ENCODE data around the gene TSSK6. TPM values are rescaled to one million over a fixed set of nuclear protein-coding genes. Genes with fewer than 3 reads are reported as not detected.
A peak's percentile ranks its signal among the peaks of the same experiment; 100 is the strongest.
"Not testable (repeated sequence)": the region's sequence is repeated elsewhere in the genome, so short reads cannot be mapped to it uniquely, and the experiment has no call there.

Gene TSSK6
- total RNA-seq, 1 experiment from 2014 or later: 1.4 TPM

DNA sequence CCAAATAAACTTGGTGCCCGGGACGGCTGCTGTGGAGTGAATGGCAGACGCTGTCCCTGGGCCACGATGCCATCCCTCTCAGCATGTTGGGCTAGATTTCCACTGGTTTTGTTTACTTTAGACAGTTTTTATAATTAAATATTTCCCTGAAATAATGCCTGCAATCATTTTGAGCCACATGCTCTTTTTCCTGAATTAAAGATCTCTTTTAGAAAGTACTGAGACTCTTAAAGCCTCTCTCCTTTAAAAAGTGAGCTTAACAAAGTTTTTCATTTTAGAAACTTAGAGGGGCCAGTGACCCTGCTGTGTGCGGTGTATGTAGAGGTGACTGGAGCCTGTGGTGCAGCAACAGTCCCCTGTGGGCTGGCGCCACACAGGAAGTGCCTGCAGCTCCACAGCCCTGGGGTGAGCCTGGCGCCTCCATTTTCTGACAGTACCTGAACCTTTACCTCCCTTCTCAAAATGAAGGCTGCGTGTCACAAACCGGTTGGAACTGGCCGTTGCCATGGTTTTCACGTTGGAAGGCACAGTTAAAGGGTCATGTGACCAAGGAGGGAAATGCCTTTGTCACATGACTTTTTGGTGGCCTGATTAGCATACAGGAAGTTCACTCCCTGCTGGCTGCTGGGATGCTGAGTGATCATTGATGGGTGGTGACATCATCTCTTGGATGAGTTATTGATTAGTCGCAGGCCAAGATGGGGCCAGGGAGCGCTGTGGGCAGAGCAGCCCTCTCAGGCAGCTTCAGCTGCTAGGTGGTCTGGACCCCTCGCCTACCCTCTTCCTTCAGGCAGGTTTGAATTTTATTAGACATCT is 26.3 kb downstream of the TSSK6 start:
- peak; percentile 96 for DNase-seq (ENCODE audit: low read depth)

DNA sequence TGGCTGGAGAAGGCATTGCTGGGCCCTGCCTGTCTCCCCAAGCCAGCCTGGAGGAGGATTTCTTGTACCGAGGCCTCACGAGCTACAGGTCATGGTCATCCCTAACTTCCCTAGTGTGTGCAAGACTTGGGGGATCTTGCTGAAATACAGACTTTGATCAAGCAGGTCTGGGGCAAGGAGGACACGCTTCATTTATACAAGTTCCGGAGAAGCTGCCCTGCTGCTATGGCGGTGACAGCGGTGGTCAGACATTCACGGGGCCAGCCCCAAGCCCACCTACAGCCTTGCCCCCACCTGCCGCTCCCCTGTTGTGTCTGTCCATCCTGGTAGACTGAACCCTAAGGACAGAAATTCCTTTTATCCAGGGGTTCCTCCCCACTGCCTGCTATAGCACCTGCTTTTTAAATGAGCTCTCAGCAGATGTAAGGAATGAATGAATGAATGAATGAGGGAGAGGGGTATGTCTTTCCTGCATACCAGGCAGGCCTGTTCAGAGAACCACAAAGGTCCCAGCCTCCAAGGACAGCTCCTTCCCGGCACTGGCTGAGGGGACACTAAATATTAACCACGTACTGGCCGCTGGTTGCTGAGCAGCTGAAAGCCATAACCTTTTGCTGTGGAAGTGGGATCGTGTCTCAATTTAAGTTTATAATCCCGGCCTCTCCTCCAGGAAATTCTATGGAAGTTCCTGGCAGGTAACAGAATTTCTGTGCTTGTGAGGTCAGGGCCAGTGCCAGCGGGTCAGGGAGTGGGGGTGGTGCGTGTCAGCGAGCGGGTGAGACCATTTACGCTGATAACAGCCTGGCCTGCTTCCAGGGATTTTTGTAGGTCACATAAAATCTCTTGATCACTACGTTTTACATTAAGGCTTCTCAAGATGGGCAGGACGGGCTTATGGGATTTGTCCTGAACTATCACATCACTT is 27.1 kb downstream of the TSSK6 start:
- DNase-seq (ENCODE audit: low read depth): no peak

DNA sequence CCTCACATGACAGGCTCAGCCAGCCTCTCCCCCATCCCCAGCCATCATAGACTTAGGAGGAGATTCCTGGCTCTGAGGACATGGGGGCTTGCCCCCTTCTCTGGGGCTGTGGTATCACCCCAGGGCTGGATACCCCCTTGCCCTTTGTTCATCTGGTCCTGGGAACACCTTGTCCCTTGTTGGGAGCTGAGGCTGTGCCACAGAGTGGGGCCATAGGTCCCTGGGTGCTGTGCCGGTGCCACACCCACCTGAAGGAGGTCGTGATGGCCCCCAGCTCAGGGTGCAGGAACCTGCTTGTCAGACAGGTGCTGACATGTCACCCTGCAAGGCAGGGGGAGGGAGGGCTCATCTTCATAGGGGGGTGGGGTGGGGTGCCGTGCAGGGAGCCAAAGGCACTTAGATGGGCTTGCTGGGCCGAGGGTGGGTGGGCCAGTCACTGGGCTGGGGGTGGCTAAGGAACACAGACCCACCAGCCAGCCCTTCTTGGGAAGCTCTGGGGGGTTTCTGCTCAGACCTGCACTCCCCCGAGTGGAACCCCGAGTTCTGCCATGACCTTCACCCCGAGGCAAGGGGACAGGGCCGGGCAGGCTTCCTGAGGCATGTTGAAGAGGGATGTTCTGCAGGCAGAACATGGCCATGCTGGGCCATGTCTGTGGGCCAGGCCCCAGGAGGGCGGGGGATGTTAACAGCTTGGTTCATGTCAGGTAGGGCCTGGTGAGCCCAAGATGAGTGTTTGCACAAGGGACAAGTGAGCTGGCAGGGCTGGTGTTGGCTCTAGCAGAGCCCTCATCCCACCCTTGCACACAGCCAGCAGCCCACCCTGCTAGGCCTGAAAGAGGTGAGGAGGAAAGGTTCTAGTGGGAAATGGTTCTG is 28.0 kb downstream of the TSSK6 start:
- no peak for DNase-seq (ENCODE audit: low read depth)

- DNase-seq (ENCODE audit: low read depth): no peak
These were observed 28.8 kb downstream of the TSSK6 start for GRCh38 chr19:19486343-19487076.

GRCh38 chr19:19485998-19486290 is 29.4 kb downstream of the TSSK6 start:
- DNase-seq (ENCODE audit: low read depth): no peak

DNA sequence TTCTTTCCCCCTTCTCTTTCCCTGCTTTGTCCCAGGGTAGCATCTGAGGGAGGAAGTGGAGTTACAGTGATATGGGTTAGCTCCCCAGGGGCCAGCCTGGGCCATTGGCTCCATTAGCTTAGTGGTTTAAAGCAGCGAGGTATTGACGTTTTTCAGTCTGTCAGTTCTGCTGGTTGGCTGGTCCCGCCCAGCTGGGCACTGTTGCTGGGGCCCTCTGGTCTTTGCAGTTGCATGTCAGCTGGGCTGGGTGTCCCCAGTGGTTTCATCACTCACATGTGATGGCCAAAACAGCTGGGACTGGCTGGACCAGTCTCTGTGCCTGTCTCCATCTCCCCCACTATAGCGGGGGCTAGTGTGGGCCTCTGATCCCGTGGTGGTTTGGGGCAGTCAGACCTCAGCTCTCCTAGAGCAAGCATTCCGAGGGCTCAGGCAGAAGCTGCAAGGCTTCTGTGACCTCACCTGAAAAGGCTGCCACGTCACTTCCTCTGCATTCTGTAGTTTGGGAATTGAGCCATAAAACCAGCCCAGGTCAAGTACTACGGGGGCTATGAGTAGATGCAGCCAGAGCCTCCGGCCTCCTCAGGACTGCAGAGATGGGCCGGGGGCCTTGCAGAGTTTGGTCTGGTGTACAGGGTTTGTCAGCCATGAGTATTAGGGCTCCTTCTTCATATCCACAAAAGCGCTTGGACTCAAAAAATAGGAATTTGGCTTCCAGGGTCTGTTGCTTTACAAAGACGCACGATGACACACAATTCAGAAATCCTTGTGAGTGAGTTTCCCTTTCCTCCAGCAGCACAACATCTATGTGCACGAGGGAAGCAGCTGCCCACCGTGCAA is 30.0 kb downstream of the TSSK6 start:
- DNase-seq (ENCODE audit: low read depth): no peak

DNA sequence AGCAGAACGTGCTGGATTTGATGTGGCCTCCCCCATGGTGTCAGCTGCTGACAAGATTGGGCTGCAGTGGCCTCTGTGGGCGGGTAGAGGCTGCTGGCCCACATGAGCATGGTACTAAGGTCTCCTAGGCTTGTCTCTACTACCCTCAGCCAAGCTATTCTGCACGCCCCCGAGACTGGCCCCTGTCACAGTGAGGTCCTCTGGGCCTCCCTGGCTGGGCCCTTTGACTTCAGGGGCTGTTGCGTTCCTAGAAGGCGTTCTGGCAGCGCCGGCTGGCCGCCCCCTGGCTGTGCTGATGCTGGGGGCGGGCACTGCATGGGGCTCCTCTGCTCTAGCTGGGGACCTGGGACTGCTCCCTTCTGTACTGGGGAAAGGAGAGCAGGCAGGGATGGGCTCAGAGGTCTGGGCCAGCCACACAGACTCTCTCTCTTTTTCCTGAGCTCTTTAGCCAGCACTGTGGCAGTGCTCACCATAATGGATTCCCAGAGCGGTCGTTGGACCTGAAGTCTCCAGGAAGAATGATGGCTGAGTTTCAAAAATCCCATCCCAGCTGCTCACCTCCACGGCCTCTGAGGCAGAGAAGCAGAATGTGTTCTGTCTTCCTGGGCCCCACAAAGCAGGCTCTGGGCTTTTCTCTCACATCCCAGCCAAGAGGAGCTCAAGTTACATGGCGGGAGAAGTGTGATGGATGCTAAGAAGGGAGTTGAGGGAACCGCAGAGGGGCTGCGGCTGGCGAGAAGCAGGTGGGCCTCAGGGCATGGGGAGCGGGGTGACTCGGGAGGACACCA is 32.3 kb downstream of the TSSK6 start:
- no peak for DNase-seq (ENCODE audit: low read depth)

- DNase-seq (ENCODE audit: low read depth): no peak
These were observed 34.7 kb downstream of the TSSK6 start for GRCh38 chr19:19480688-19481087.

- DNase-seq (ENCODE audit: low read depth): no peak
These were observed 37.5 kb downstream of the TSSK6 start for GRCh38 chr19:19477705-19478383.

DNA sequence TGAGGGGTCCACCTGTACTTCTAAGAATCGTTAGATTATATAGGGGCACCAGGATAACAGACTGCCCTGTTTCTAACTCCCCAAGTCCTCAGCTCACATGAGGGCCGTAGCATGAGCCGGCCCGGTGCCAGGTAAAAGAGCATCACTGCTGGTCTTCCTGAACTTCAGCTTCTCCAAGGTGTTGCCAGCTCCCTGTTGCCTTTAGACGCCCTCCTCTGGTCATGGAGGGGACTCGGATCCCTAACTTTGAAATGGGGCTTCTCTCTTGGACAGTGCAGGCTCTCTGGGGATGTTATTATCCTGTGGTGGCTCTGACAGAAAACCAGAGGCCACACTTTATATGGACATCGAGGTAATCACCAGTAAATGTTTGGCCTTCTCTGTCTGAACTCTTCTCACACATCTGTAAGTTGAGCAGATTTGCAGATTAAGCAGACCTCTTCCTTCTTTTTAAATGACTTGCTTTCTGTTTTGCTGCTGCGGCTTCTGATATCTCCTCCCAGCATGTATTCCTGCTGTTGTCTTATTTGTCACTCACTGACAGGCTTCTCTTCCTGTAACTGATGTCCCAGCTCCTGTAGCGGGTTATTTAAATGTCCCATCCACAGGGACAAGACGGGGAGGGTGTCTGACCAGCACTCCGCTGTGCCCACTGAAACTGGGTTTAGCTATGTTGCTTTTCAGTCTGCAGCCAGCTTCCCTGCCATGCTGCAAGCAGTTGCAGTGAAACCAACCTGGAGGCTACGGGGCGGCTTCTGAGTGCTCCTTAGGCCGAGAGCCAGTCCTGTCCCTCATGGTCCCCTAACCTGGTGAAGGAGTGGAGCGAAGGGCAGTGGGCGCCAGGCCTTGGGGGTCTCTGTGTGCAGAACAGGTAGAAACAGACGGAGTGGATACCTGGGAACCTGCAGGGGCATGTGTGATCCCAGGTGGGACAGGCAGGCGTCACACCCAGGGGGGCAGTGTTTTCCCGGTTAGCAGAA is 39.2 kb downstream of the TSSK6 start:
- DNase-seq (ENCODE audit: low read depth): no peak

- DNase-seq (ENCODE audit: low read depth): no peak
These were observed 40.2 kb downstream of the TSSK6 start for GRCh38 chr19:19475015-19475765.

DNA sequence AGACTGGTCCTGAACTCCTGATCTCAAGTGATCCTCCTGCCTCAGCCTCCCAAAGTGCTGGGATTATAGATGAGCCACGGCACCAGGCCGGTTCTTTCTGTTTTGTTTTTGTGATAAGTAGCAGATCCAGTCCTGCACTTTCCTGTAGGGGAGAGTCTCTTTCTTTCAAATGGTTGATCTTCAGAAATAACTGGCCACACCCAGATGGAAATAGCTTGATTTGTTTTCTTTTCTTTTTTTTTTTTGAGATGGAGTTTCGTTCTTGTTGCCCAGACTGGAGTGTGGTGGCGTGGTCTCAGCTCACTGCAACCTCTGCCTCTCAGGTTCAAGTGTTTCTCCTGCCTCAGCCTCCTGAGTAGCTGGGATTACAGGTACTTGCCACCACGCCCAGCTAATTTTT is 43.2 kb downstream of the TSSK6 start:
- DNase-seq (ENCODE audit: low read depth): not testable (repeated sequence)

DNA sequence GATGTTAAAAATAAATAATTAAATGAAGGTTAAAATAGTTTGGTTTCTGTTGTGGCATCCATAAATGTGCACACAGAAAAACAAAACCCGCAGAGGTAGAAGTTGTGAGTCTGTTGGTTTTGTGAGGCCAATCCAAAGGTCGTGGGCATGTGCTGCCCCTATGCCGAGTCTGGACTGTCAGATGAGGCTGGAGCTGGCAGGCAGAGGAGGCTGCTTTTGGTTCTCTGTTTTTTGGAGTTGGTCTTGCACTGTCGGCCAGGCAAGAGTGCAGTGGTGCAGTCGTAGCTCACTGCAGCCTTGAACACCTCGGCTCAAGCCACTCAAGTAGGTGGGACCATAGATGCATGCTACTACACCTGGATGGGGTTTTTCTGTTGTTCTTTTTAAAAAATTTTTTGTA is 43.7 kb downstream of the TSSK6 start:
- DNase-seq (ENCODE audit: low read depth): no peak

GRCh38 chr19:19470579-19470978 is 44.8 kb downstream of the TSSK6 start:
- DNase-seq (ENCODE audit: low read depth): no peak

GRCh38 chr19:19468424-19469050 is 46.8 kb downstream of the TSSK6 start:
- no peak for DNase-seq (ENCODE audit: low read depth)

GRCh38 chr19:19466201-19466600 is 49.1 kb downstream of the TSSK6 start:
- no peak for DNase-seq (ENCODE audit: low read depth)
